ENCODE measurements around the gene COG2.
"Not testable (repeated sequence)": the region's sequence is repeated elsewhere in the genome, so short reads cannot be mapped to it uniquely, and the experiment has no call there.

COG2 gene

GRCh38 chr1:230627767-230628166 is 14.5 kb upstream of the COG2 start:
- DNase-seq (ENCODE audit: low read depth, low spot score) = no peak

DNA sequence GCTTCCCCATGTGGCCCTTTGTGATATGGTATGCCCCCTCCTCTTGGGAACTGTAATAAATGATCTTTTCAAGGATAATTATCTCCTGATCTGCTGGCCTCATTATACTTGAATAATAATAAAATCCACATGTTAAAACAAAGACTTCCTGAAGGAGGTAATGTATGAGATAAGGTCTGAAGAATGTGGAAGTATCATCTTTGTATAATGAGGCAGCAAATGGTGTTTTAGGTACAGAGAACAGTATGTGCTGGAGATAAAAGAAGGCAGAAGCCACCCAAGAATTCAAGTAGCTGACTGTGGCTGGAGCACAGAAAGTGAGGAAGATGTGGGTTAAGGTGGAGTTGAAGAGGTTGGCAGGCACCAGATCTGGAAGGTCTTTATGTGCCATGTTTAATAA is 12.8 kb upstream of the COG2 start:
- no peak for DNase-seq (ENCODE audit: low read depth, low spot score)

- no peak for DNase-seq (ENCODE audit: low read depth, low spot score)
Observed at GRCh38 chr1:230631477-230631876, 10.8 kb upstream of the COG2 start.

GRCh38 chr1:230632273-230632873 is 9.9 kb upstream of the COG2 start:
- DNase-seq (ENCODE audit: low read depth, low spot score) = no peak

- DNase-seq (ENCODE audit: low read depth, low spot score) = no peak
Observed at GRCh38 chr1:230633469-230633868, 8.8 kb upstream of the COG2 start.

DNA sequence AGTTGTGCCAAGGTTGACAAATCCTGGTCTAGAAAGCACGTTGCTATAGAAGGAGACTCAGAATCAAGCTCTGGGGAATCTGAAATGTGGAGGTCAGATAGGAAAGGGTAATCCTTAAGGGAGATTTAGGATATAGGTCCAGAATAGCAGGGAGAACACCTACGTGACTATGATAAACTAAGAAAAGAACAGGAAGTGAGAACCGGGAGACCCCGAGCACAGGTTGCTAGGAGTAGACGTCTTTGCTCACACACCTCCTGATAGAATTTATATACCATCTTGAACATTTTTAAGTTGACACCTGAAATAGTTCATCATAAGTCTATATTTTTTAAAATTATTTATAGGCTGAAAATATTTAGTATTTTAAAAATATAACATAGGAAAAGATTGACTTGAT is 7.9 kb upstream of the COG2 start:
- DNase-seq (ENCODE audit: low read depth, low spot score) = no peak

DNA sequence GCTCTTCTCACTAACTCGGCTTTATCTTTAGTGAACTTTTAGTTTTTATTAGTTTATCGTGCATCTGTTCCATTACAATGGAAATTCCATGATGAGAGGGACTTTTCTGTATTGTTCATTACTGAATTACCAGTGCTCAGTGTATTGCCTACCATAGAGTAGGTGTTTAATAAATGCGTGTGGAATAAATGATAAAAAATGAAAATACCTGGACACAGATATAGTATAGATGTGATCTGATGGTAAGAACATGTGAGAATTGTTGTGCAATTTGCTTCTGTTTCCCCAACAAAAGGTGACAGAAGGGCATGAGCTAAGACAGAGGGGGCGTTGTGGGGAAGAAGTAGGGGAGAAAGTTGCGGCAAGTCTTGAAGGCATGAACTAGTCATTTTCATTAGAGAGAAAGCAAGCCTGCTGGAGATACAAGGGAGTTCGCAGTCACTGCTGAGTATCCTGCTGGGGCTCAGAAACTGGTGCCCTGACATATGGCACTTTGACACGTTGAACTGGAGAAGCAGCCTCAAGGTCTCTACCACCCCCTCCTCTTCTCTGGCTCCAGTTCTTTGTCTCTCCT is 5.6 kb upstream of the COG2 start:
- no peak for DNase-seq (ENCODE audit: low read depth, low spot score)

DNA sequence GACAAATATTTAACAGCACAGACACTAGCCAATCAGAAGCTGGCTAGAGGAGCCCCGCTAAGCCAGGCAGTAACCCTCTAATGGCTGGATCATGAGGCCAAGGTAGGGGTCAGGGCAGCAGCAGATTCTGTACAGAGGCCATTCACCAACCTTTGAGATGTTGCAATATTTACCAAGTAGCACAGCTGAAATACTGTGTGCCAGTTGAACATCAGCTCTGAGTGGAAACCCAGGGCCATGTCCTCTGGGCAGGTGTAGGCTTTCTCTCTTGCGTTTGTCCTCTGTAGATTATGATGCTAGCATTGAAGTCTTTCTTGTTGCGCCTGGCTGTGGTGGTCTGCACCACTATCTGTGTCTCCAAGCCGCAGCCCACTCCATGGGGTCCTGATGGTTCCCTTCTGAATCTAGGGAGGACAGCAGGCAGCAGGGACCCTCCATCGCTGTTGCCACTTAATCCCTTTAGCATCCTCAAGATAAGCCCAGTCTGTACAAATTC is 2.5 kb upstream of the COG2 start:
- no peak for DNase-seq (ENCODE audit: low read depth, low spot score)

DNA sequence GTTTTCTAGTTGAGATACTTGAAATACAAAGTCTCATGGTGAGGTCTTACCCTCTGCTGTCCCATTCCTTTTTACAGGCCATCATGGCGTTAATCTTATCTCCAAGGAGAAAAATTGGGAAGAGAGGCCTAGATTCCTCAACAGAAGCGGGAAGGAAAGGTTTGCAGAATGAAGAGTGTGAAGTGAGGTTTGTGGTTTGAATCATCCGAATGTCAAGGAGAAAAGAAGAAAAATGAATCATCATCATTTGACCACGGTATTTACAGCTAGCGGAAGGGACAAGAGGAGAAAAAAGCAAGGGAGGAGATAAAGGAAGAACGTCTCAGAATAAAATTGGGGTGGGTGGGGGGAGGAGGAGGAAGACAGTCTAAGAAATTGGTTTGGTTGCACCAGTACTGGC is 935 bp upstream of the COG2 start:
- no peak for DNase-seq (ENCODE audit: low read depth, low spot score)

DNA sequence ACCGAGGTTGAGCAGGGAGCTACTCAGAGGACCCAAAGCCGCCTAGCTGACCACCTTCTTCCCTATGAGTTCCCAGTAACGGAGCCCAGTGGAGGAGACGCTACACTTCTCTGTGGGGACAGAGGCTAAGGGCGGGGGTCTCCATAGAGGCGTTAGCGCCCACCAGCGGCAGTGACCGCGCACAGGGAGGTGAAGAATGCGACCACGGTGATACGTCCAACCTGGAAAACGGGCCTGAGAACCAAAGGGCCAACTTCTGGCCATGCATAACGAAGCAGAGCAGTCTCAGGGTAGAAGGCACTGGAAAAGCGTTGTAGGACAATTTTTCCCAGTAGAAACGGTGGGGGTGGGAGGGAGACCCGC is 400 bp upstream of the COG2 start:
- DNase-seq (ENCODE audit: low read depth, low spot score) = no peak

DNA sequence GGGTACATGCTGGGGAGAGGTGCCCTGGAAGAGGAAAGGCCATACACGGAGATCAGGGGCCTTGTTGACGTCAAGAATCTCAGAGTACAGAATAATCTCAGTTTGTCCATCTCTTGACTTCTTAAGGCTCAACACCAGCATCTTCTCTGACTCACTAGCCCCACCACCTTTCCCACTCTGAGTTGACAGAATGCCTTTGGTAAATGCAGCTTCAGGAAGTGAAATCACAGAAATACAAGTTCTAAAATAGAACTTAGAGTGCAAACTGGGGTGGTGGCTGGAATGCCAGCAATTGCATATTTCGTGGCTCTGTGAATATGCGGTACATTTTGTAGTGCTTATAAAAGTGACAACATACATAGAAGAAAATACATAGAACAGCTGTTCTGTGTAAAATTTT is 1.6 kb downstream of the COG2 start:
- no peak for DNase-seq (ENCODE audit: low read depth, low spot score)

GRCh38 chr1:230646710-230647302 is 4.5 kb downstream of the COG2 start:
- no peak for DNase-seq (ENCODE audit: low read depth, low spot score)

- no peak for DNase-seq (ENCODE audit: low read depth, low spot score)
Observed at GRCh38 chr1:230647321-230647720, 5.0 kb downstream of the COG2 start.

DNA sequence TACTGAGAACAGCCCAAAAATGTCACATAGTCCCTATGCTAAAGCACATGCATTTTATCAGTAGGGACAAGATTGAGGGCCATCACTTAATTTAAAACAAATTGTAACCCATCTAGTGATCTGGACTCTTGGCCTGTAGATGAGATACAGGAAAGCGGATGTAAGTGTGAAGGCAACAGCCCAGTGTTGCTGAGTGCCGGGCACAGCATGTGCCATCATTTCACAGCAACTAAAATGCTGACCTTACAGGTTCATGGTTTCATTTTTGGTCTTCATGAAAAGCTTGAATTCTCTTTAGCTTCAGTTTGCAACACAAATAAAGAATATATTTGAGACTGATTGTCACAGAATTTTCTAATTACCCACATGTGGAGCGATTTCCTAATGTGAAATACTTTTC is 5.8 kb downstream of the COG2 start:
- no peak for DNase-seq (ENCODE audit: low read depth, low spot score)

DNA sequence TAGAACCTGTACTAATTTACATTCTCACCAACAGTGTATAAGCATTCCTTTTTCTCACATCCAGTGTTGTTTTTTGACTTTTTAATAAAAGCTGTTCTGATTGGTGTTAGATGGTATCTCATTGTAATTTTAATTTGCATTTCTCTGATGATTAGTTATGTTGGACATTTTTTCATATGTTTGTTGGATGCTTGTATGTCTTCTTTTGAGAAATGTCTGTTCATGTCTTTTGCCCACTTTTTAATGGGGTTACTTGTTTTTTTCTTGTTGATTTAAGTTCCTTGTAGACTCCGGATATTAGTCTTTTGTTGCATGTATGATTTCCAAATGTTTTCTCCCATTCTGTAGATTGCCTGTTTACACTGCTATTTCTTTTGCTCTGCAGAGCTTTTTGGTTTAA is 8.0 kb downstream of the COG2 start:
- DNase-seq (ENCODE audit: low read depth, low spot score) = no peak

DNA sequence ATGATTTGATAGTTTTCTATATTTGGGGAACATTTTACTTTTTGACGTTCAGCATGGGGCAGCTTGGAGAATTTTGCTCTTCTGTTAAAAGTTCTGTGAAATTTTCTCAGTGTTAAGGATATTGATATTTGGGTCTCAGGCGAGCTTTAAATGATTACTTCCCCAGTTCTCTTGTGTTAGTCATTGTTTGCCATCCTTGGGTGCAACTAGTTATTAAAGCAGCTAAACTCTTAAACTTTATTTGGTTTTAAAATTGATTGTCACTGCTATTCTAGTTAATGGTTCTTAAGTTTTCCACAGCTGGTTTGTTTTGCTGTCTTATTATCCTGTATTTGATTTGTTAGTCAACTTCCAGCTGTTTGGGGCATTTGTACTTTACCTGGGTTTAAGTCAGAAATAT is 9.0 kb downstream of the COG2 start:
- no peak for DNase-seq (ENCODE audit: low read depth, low spot score)

GRCh38 chr1:230656719-230657118 is 14.4 kb downstream of the COG2 start:
- DNase-seq (ENCODE audit: low read depth, low spot score) = not testable (repeated sequence)

DNA sequence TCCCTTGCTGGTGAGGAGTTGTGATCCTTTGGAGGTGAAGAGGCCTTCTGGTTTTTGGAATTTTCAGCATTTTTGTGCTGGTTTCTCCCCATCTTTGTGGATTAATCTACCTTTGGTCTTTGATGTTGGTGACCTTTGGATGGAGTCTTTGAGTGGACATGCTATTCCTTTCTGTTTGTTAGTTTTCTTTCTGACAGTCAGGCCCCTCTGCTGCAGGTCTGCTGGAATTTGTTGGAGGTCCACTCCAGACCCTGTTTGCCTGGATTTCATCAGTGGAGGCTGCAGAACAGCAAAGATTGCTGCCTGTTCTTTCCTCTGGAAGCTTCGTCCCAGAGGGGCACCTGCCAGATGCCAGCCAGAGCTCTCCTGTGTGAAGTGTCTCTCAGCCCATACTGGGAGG is 15.8 kb downstream of the COG2 start:
- not testable (repeated sequence) for DNase-seq (ENCODE audit: low read depth, low spot score)

DNA sequence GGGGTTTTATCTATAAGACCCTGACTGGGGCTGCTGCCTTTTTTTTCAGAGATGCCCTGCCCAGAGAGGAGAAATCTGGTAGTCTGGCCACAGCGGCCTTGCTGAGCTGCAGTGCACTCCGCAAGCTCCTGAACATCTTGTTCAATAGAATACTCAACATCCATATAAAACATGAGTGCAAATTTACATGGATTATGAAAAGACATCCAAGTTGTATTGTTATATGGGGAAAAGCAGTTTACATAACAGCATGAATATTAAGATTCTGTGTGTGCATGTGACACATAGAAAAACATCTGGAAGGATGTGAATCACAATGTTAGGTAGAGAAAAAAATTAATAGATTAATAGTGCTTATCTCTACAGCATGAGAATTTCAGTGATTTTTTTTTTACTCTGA is 16.4 kb downstream of the COG2 start:
- no peak for DNase-seq (ENCODE audit: low read depth, low spot score)

DNA sequence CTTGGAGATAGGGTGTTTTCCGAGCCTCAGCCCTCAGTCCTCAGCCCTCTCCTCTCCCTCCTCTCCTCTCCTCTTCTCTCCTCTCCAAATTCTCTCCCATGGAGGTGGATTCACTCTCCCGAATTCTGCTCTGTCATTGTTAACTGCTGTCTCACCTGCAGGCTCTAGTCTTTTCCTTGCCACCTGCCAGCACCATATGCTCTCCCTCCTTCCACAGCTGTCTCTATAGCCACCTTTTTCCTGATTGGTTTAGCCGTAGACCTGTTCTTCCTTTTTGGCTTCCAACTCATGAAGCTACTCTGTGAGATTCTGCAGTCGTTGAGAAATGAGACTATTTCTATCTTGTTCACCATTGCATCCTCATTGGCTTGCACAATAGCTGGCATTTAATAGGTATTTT is 19.7 kb downstream of the COG2 start:
- no peak for DNase-seq (ENCODE audit: low read depth, low spot score)

- no peak for DNase-seq (ENCODE audit: low read depth, low spot score)
Observed at GRCh38 chr1:230668227-230668626, 25.9 kb downstream of the COG2 start.

- DNase-seq (ENCODE audit: low read depth, low spot score) = no peak
Observed at GRCh38 chr1:230669543-230669942, 27.3 kb downstream of the COG2 start.

DNA sequence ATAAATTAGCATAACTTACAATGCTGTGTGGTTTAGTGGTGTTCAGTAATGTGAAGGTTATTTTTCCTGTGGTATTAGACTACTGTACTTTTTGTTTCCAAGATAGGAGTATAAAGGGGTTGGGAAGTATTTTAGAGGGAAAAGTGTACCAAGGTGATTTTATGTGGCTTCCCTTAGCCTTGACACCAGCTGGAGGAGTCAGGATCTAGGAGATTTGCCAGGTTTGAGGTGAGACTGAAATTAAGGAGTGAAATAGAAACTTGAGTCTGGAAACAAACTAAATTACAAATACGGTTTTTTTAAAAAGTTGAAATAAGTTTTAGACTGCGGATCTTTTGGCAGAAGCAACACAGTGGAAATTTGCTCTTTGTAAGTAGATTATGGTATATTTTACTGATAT is 32.3 kb downstream of the COG2 start:
- no peak for DNase-seq (ENCODE audit: low read depth, low spot score)

- DNase-seq (ENCODE audit: low read depth, low spot score) = no peak
Observed at GRCh38 chr1:230677200-230677599, 34.9 kb downstream of the COG2 start.

Data from brain pericyte (primary cell).